ENCODE data around the gene SYS1. TPM values are rescaled to one million over a fixed set of nuclear protein-coding genes. Genes with fewer than 3 reads are reported as not detected.

SYS1 gene
- total RNA-seq, 1 donor from 2014 or later = 10.5 TPM

DNA sequence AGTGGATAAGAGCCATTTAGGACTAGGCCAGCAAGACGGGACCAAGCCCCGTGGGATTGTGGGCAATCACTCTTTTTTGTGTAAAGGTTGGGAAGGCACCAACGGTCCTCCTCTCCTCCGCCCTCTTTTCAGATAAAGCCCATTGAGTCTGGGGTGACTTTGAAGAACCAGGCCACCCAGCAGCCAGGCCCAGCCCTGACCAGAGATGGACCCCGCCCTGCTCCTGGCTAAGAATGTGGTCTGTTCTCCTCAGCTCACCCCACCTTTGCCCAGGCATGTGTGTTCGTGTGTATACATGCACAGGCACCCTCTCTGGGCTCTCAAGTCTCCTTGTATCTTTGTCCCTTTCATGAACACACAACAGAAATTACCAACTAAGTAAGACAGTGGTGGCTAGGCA lies 23.9 kb upstream of the SYS1 start:
- Histone ChIP-seq H3K4me1 (peaks cover 58% of the 10 kb centered on the region), H3K27me3 (no peaks in the 10 kb centered on the region), H4K20me1 (ENCODE audit: low read depth) (peaks cover 8% of the 10 kb centered on the region), H3K79me2 (ENCODE audit: low read depth) (peaks cover 10% of the 10 kb centered on the region), H3K36me3 (no peaks in the 10 kb centered on the region), H3F3A (ENCODE audit: low read depth) (peaks cover 36% of the 10 kb centered on the region), H3K9ac (no peak overlapping the region), H3K4me3 (no peak overlapping the region), H3K27ac (no peak overlapping the region), H3K4me2 (no peak overlapping the region), H2AFZ (replicated peaks) (no peak overlapping the region), H3K9me3 (ENCODE audit: low read depth) (no peaks in the 10 kb centered on the region)
- Mint-ChIP-seq H3K27ac (peak overlapping the region; percentile 79), H3K9me3 (no peaks in the 10 kb centered on the region), H3K27me3 (ENCODE audit: insufficient read depth, low read depth) (peaks cover 4% of the 10 kb centered on the region), H3K36me3 (no peaks in the 10 kb centered on the region), H3K4me3 (no peak overlapping the region), H3K4me1 (peaks cover 74% of the 10 kb centered on the region)
- TF ChIP-seq EZH2phosphoT487 (IDR thresholded peaks at IDR 0.05) (no peak), EZH2 (IDR thresholded peaks at IDR 0.05) (no peak)
- TF ChIP-seq, protein P1, sequence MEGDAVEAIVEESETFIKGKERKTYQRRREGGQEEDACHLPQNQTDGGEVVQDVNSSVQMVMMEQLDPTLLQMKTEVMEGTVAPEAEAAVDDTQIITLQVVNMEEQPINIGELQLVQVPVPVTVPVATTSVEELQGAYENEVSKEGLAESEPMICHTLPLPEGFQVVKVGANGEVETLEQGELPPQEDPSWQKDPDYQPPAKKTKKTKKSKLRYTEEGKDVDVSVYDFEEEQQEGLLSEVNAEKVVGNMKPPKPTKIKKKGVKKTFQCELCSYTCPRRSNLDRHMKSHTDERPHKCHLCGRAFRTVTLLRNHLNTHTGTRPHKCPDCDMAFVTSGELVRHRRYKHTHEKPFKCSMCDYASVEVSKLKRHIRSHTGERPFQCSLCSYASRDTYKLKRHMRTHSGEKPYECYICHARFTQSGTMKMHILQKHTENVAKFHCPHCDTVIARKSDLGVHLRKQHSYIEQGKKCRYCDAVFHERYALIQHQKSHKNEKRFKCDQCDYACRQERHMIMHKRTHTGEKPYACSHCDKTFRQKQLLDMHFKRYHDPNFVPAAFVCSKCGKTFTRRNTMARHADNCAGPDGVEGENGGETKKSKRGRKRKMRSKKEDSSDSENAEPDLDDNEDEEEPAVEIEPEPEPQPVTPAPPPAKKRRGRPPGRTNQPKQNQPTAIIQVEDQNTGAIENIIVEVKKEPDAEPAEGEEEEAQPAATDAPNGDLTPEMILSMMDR (IDR thresholded peaks at IDR 0.05) = no peak
- DNase-seq (ENCODE audit: low spot score) = no peak

DNA sequence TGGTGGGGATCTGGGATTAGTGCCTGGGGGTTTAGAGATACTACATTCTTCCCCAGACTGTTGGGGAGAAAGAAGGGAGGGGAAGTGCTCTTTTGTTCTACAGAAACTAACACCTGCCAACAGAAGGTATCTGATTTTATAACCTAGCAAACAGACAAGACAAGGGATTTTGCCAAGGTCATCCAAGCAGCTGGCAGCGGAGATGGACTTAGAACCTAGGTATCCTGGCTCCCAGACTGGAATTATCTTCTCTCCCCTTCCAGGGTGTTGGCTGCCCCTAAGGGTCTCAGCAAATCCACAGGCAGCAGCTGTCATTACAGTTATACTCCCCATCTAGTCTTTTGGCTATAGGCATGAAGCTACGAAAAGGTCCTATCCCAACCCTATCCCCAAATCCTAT lies 23.2 kb upstream of the SYS1 start:
- H3K36me3 Mint-ChIP-seq = no peaks in the 10 kb centered on the region
- Histone ChIP-seq H3F3A (ENCODE audit: low read depth) (peaks cover 36% of the 10 kb centered on the region), H3K27me3 (no peaks in the 10 kb centered on the region), H3K36me3 (no peaks in the 10 kb centered on the region), H4K20me1 (ENCODE audit: low read depth) (peaks cover 8% of the 10 kb centered on the region), H3K4me3 (no peak overlapping the region), H3K27ac (no peak overlapping the region), H3K79me2 (ENCODE audit: low read depth) (peaks cover 14% of the 10 kb centered on the region), H2AFZ (replicated peaks) (no peak overlapping the region), H3K4me2 (no peak overlapping the region), H3K9me3 (ENCODE audit: low read depth) (no peaks in the 10 kb centered on the region), H3K9ac (no peak overlapping the region), H3K4me1 (peaks cover 65% of the 10 kb centered on the region)
- H3K27me3 Mint-ChIP-seq (ENCODE audit: insufficient read depth, low read depth) = peaks cover 4% of the 10 kb centered on the region
- peaks cover 78% of the 10 kb centered on the region for H3K4me1 Mint-ChIP-seq
- DNase-seq (ENCODE audit: low spot score) = no peak
- H3K27ac Mint-ChIP-seq = no peak overlapping the region
- TF ChIP-seq EZH2phosphoT487 (IDR thresholded peaks at IDR 0.05) (no peak), EZH2 (IDR thresholded peaks at IDR 0.05) (no peak)
- TF ChIP-seq, protein P1 (IDR thresholded peaks at IDR 0.05) = no peak
- no peaks in the 10 kb centered on the region for H3K9me3 Mint-ChIP-seq
- H3K4me3 Mint-ChIP-seq = no peak overlapping the region

DNA sequence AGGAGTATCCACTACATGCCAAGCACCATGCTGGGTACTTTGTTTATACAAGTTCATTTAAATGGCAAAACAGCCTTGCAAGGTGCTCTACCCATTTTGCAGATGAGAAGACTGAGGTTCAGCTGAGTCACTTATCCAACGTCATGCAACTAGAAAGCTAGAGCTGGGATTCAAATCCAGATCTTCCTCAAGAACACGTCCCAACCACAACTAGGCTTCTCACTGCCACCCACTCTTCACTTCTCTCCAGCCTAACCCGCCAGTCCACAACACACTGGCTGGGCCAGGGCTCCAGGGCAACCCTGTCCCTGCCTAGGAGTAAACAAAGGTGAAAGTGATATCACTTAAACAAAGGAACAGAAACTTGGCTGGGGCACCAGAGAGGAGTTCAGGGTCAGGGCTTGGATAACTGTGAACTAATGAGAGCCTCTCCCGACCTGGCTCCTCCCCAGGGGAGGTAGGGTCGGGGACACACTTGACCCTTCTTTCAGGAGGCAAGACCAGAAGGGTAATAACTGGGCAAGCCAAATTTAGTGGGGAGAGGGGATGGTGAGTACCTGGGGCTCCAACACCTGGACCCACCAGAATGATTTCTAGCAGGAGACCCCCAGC lies 22.6 kb upstream of the SYS1 start:
- Histone ChIP-seq H2AFZ (replicated peaks) (no peak overlapping the region), H3K36me3 (no peaks in the 10 kb centered on the region), H3K9me3 (ENCODE audit: low read depth) (no peaks in the 10 kb centered on the region), H3K9ac (no peak overlapping the region), H3K4me2 (peak overlapping the region; percentile 64), H3K27ac (no peak overlapping the region), H3F3A (ENCODE audit: low read depth) (peaks cover 34% of the 10 kb centered on the region), H3K79me2 (ENCODE audit: low read depth) (peaks cover 20% of the 10 kb centered on the region), H3K27me3 (no peaks in the 10 kb centered on the region), H4K20me1 (ENCODE audit: low read depth) (peaks cover 8% of the 10 kb centered on the region), H3K4me3 (no peak overlapping the region), H3K4me1 (peaks cover 69% of the 10 kb centered on the region)
- Mint-ChIP-seq H3K4me1 (peaks cover 83% of the 10 kb centered on the region), H3K27ac (peak overlapping the region; percentile 94), H3K36me3 (no peaks in the 10 kb centered on the region), H3K4me3 (peak overlapping the region; percentile 57), H3K27me3 (ENCODE audit: insufficient read depth, low read depth) (peaks cover 4% of the 10 kb centered on the region), H3K9me3 (no peaks in the 10 kb centered on the region)
- no peak for DNase-seq (ENCODE audit: low spot score)
- TF ChIP-seq, protein P1 (IDR thresholded peaks at IDR 0.05) = no peak
- TF ChIP-seq EZH2 (IDR thresholded peaks at IDR 0.05) = no peak
- no peak for TF ChIP-seq EZH2phosphoT487 (IDR thresholded peaks at IDR 0.05)
